AG08396 (cell line): Measurements from ENCODE around the gene RAB11B.
"Not testable (repeated sequence)": the region's sequence is repeated elsewhere in the genome, so short reads cannot be mapped to it uniquely, and the experiment has no call there.

Experiments
- DNase-seq: peaks from one replicate; pipeline ENCODE4 v3.0.0; 2012; ENCODE audit warnings: low spot score, mixed read lengths

The RAB11B gene

GRCh38 chr19:8393871-8394250, 3.7 kb downstream of the RAB11B start:
- no peak for DNase-seq

- DNase-seq, result no peak
Observed at GRCh38 chr19:8395621-8396082, 5.5 kb downstream of the RAB11B start.

- no peak for DNase-seq
Observed at GRCh38 chr19:8396185-8396562, 6.0 kb downstream of the RAB11B start.

GRCh38 chr19:8396563-8397203, 6.5 kb downstream of the RAB11B start:
- DNase-seq, result peak; percentile 76

- DNase-seq, result no peak
Observed at GRCh38 chr19:8397271-8397670, 7.1 kb downstream of the RAB11B start.

- DNase-seq, result no peak
Observed at GRCh38 chr19:8397746-8398310, 7.7 kb downstream of the RAB11B start.

- no peak for DNase-seq
Observed at GRCh38 chr19:8398311-8398771, 8.2 kb downstream of the RAB11B start.

GRCh38 chr19:8399681-8400188, 9.6 kb downstream of the RAB11B start:
- DNase-seq, result no peak

- no peak for DNase-seq
Observed at GRCh38 chr19:8401981-8402411, 11.8 kb downstream of the RAB11B start.

- DNase-seq, result no peak
Observed at GRCh38 chr19:8403098-8403819, 13.1 kb downstream of the RAB11B start.

GRCh38 chr19:8403820-8404109, 13.6 kb downstream of the RAB11B start:
- DNase-seq, result no peak

GRCh38 chr19:8404391-8405151, 14.4 kb downstream of the RAB11B start:
- DNase-seq, result no peak

- not testable (repeated sequence) for DNase-seq
Observed at GRCh38 chr19:8410718-8411117, 20.6 kb downstream of the RAB11B start.

- peak; percentile 100 for DNase-seq
Observed at GRCh38 chr19:8412783-8413628, 22.8 kb downstream of the RAB11B start, which contains the start of gene MARCHF2. MARCHF2 (plus strand) TSS chr19:8413305; CDS start chr19:8421841, 8,536 bp downstream.

GRCh38 chr19:8413629-8413995, 23.5 kb downstream of the RAB11B start:
- DNase-seq, result no peak

- no peak for DNase-seq
Observed at GRCh38 chr19:8416796-8417195, 26.6 kb downstream of the RAB11B start.

- DNase-seq, result no peak
Observed at GRCh38 chr19:8421484-8422461, 31.6 kb downstream of the RAB11B start.

- peak; percentile 93 for DNase-seq
Observed at GRCh38 chr19:8423817-8424223, 33.7 kb downstream of the RAB11B start.

- not testable (repeated sequence) for DNase-seq
Observed at GRCh38 chr19:8425331-8425730, 35.2 kb downstream of the RAB11B start.

GRCh38 chr19:8426283-8426682, 36.1 kb downstream of the RAB11B start:
- no peak for DNase-seq
